Measurements from ENCODE around the gene SUPT3H. TPM values are rescaled to one million over a fixed set of nuclear protein-coding genes. Genes with fewer than 3 reads are reported as not detected.
"Not testable (repeated sequence)": the region's sequence is repeated elsewhere in the genome, so short reads cannot be mapped to it uniquely, and the experiment has no call there.

The SUPT3H gene
- polyA plus RNA-seq, 1 donor = 12.0 TPM

DNA sequence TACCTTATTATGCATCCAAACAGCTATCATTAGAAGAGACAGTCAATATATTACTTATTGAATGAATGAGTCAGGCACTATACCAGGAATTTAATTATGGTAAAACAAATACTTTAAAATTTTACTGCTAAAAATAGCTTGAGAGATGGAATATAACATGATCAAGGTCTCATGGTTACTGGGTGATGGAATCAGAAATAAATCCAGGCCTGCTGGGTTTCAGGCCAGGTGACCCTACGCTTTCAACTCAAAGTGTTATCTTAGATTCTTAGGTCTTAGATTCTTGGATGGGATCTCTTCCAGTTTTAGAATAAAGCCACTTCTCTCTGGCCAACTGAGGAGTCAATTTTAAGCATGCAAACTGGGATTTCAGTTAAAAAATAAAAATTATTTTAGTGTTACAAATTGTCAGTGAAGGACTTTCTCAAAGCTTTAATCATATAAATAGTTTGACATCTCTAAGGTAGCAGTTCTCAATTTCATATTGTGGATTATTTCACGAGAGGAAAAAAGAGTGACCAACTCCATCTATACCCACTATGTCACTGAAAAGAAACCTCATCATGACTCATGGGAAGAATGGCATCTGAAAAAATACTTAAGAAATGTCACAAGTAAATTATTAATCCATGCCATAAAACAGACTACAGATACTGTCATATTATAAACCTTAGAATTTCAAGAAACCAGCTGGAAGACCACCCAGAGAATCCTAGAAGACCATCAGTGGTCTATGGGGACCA is 333.1 kb downstream of the SUPT3H start:
- no peaks in the 10 kb centered on the region for H3K9me3 ChIP-seq (ENCODE audit: control insufficient read depth, low read depth, low read length)
- no peak overlapping the region for H3K27ac ChIP-seq (ENCODE audit: low read length)
- H3K27me3 ChIP-seq (ENCODE audit: control insufficient read depth, insufficient read depth, low read length) = no peaks in the 10 kb centered on the region
- H3K4me1 ChIP-seq (ENCODE audit: control insufficient read depth, insufficient read depth, low read length) = no peaks in the 10 kb centered on the region
- no peaks in the 10 kb centered on the region for H3K36me3 ChIP-seq (ENCODE audit: control insufficient read depth, insufficient read depth, low read length)
- DNase-seq = no peak
- no CpG with 5 or more reads among the region's 2 CpGs for WGBS (ENCODE audit: insufficient coverage, low lambda C conversion rate)
- H3K4me3 ChIP-seq (ENCODE audit: low read length) = no peak overlapping the region

- H3K4me1 ChIP-seq (ENCODE audit: control insufficient read depth, insufficient read depth, low read length) = no peaks in the 10 kb centered on the region
- no peaks in the 10 kb centered on the region for H3K36me3 ChIP-seq (ENCODE audit: control insufficient read depth, insufficient read depth, low read length)
- peak; percentile 4 to 53 for DNase-seq
- no peak overlapping the region for H3K27ac ChIP-seq (ENCODE audit: low read length)
- H3K9me3 ChIP-seq (ENCODE audit: control insufficient read depth, low read depth, low read length) = no peaks in the 10 kb centered on the region
- 14% methylated on average over 1 of the region's 2 CpGs for WGBS (ENCODE audit: insufficient coverage, low lambda C conversion rate)
- H3K4me3 ChIP-seq (ENCODE audit: low read length) = no peak overlapping the region
- no peaks in the 10 kb centered on the region for H3K27me3 ChIP-seq (ENCODE audit: control insufficient read depth, insufficient read depth, low read length)
These were observed 333.6 kb downstream of the SUPT3H start for GRCh38 chr6:45044086-45044485.

GRCh38 chr6:45042673-45043072 is 335.1 kb downstream of the SUPT3H start:
- DNase-seq; H3K27me3 ChIP-seq (ENCODE audit: control insufficient read depth, insufficient read depth, low read length); H3K4me3 ChIP-seq (ENCODE audit: low read length); H3K9me3 ChIP-seq (ENCODE audit: control insufficient read depth, low read depth, low read length); H3K36me3 ChIP-seq (ENCODE audit: control insufficient read depth, insufficient read depth, low read length); H3K4me1 ChIP-seq (ENCODE audit: control insufficient read depth, insufficient read depth, low read length); H3K27ac ChIP-seq (ENCODE audit: low read length): not testable (repeated sequence)
- no CpG with 5 or more reads among the region's 2 CpGs for WGBS (ENCODE audit: insufficient coverage, low lambda C conversion rate)

GRCh38 chr6:45038226-45038625 is 339.5 kb downstream of the SUPT3H start:
- DNase-seq = no peak
- no CpG with 5 or more reads among the region's 1 CpG for WGBS (ENCODE audit: insufficient coverage, low lambda C conversion rate)
- Histone ChIP-seq H3K4me1 (ENCODE audit: control insufficient read depth, insufficient read depth, low read length) (no peaks in the 10 kb centered on the region), H3K27me3 (ENCODE audit: control insufficient read depth, insufficient read depth, low read length) (no peaks in the 10 kb centered on the region), H3K27ac (ENCODE audit: low read length) (no peak overlapping the region), H3K4me3 (ENCODE audit: low read length) (no peak overlapping the region), H3K9me3 (ENCODE audit: control insufficient read depth, low read depth, low read length) (no peaks in the 10 kb centered on the region), H3K36me3 (ENCODE audit: control insufficient read depth, insufficient read depth, low read length) (no peaks in the 10 kb centered on the region)

DNA sequence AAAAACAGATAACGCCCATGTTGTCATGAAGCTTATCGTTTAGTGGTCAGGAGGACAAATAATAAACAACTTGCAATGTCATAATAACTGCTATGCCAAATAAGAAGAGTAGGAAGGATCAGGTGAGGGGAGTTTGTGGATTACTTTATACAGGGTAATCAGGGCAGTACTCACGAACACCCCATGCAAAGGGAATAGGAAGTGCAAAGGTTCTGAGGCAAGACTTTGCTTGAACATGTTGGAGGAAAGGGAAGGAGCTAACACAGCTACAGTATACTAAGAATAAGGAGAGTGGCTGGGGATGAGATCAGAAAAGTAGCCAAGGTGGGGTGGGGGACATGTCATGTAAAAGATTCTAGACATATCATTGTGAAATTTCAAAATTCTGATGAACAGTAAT is 341.6 kb downstream of the SUPT3H start:
- 84% methylated on average over 3 of the region's 3 CpGs for WGBS (ENCODE audit: insufficient coverage, low lambda C conversion rate)
- H3K9me3 ChIP-seq (ENCODE audit: control insufficient read depth, low read depth, low read length) = no peaks in the 10 kb centered on the region
- H3K27ac ChIP-seq (ENCODE audit: low read length) = no peak overlapping the region
- H3K27me3 ChIP-seq (ENCODE audit: control insufficient read depth, insufficient read depth, low read length) = no peaks in the 10 kb centered on the region
- no peak for DNase-seq
- no peak overlapping the region for H3K4me3 ChIP-seq (ENCODE audit: low read length)
- H3K4me1 ChIP-seq (ENCODE audit: control insufficient read depth, insufficient read depth, low read length) = peaks cover 14% of the 10 kb centered on the region
- no peaks in the 10 kb centered on the region for H3K36me3 ChIP-seq (ENCODE audit: control insufficient read depth, insufficient read depth, low read length)

- no peaks in the 10 kb centered on the region for H3K36me3 ChIP-seq (ENCODE audit: control insufficient read depth, insufficient read depth, low read length)
- H3K4me3 ChIP-seq (ENCODE audit: low read length) = no peak overlapping the region
- no CpG with 5 or more reads among the region's 2 CpGs for WGBS (ENCODE audit: insufficient coverage, low lambda C conversion rate)
- H3K27me3 ChIP-seq (ENCODE audit: control insufficient read depth, insufficient read depth, low read length) = no peaks in the 10 kb centered on the region
- peaks cover 3% of the 10 kb centered on the region for H3K9me3 ChIP-seq (ENCODE audit: control insufficient read depth, low read depth, low read length)
- DNase-seq = no peak
- peaks cover 14% of the 10 kb centered on the region for H3K4me1 ChIP-seq (ENCODE audit: control insufficient read depth, insufficient read depth, low read length)
- no peak overlapping the region for H3K27ac ChIP-seq (ENCODE audit: low read length)
These were observed 345.3 kb downstream of the SUPT3H start for GRCh38 chr6:45032426-45032825.

GRCh38 chr6:45031601-45032000 is 346.1 kb downstream of the SUPT3H start:
- Histone ChIP-seq H3K27ac (ENCODE audit: low read length) (no peak overlapping the region), H3K27me3 (ENCODE audit: control insufficient read depth, insufficient read depth, low read length) (no peaks in the 10 kb centered on the region), H3K4me1 (ENCODE audit: control insufficient read depth, insufficient read depth, low read length) (peaks cover 14% of the 10 kb centered on the region), H3K4me3 (ENCODE audit: low read length) (no peak overlapping the region), H3K9me3 (ENCODE audit: control insufficient read depth, low read depth, low read length) (peaks cover 9% of the 10 kb centered on the region), H3K36me3 (ENCODE audit: control insufficient read depth, insufficient read depth, low read length) (no peaks in the 10 kb centered on the region)
- WGBS (ENCODE audit: insufficient coverage, low lambda C conversion rate) = 100% methylated on average over 1 of the region's 1 CpG
- no peak for DNase-seq

GRCh38 chr6:45027126-45027525 is 350.6 kb downstream of the SUPT3H start:
- Histone ChIP-seq H3K27ac (ENCODE audit: low read length) (no peak overlapping the region), H3K4me3 (ENCODE audit: low read length) (no peak overlapping the region), H3K9me3 (ENCODE audit: control insufficient read depth, low read depth, low read length) (peaks cover 9% of the 10 kb centered on the region), H3K4me1 (ENCODE audit: control insufficient read depth, insufficient read depth, low read length) (peaks cover 6% of the 10 kb centered on the region), H3K36me3 (ENCODE audit: control insufficient read depth, insufficient read depth, low read length) (no peaks in the 10 kb centered on the region), H3K27me3 (ENCODE audit: control insufficient read depth, insufficient read depth, low read length) (no peaks in the 10 kb centered on the region)
- DNase-seq = no peak
- WGBS (ENCODE audit: insufficient coverage, low lambda C conversion rate) = 100% methylated on average over 2 of the region's 4 CpGs

DNA sequence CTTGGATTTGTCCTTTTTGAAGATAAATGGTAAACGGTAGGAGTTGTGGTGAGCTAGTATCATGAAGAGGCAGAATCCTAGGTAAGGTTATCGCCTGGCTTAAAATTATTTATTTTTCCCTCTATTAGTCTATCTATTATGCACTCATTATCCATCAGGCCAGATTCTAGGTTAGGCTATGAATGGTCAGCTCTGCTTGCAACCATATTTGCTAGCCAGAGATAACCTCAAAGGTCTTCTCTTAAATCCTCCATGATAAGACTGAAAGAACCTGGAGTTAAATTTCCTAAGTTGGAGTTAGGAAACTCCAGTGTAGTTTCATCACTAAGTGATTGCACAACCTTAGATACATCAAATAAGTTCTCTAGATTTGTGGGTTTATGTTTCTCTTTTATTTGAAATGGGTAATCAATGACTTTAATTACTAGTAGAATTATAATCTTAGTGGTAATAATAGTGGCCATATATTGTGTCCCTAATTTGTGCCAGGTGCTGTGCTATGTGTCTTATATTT is 351.7 kb downstream of the SUPT3H start:
- DNase-seq = no peak
- Histone ChIP-seq H3K36me3 (ENCODE audit: control insufficient read depth, insufficient read depth, low read length) (no peaks in the 10 kb centered on the region), H3K27me3 (ENCODE audit: control insufficient read depth, insufficient read depth, low read length) (no peaks in the 10 kb centered on the region), H3K9me3 (ENCODE audit: control insufficient read depth, low read depth, low read length) (peaks cover 9% of the 10 kb centered on the region), H3K4me3 (ENCODE audit: low read length) (no peak overlapping the region), H3K4me1 (ENCODE audit: control insufficient read depth, insufficient read depth, low read length) (no peaks in the 10 kb centered on the region), H3K27ac (ENCODE audit: low read length) (no peak overlapping the region)
- no CpG with 5 or more reads among the region's 2 CpGs for WGBS (ENCODE audit: insufficient coverage, low lambda C conversion rate)

- no peaks in the 10 kb centered on the region for H3K36me3 ChIP-seq (ENCODE audit: control insufficient read depth, insufficient read depth, low read length)
- H3K4me3 ChIP-seq (ENCODE audit: low read length) = no peak overlapping the region
- no peaks in the 10 kb centered on the region for H3K27me3 ChIP-seq (ENCODE audit: control insufficient read depth, insufficient read depth, low read length)
- 100% methylated on average over 1 of the region's 3 CpGs for WGBS (ENCODE audit: insufficient coverage, low lambda C conversion rate)
- no peak overlapping the region for H3K27ac ChIP-seq (ENCODE audit: low read length)
- DNase-seq = no peak
- no peaks in the 10 kb centered on the region for H3K4me1 ChIP-seq (ENCODE audit: control insufficient read depth, insufficient read depth, low read length)
- peaks cover 9% of the 10 kb centered on the region for H3K9me3 ChIP-seq (ENCODE audit: control insufficient read depth, low read depth, low read length)
These were observed 353.1 kb downstream of the SUPT3H start for GRCh38 chr6:45024610-45025009.

- Histone ChIP-seq H3K27ac (ENCODE audit: low read length) (no peak overlapping the region), H3K27me3 (ENCODE audit: control insufficient read depth, insufficient read depth, low read length) (no peaks in the 10 kb centered on the region), H3K9me3 (ENCODE audit: control insufficient read depth, low read depth, low read length) (no peaks in the 10 kb centered on the region), H3K4me3 (ENCODE audit: low read length) (no peak overlapping the region), H3K4me1 (ENCODE audit: control insufficient read depth, insufficient read depth, low read length) (no peaks in the 10 kb centered on the region), H3K36me3 (ENCODE audit: control insufficient read depth, insufficient read depth, low read length) (no peaks in the 10 kb centered on the region)
- WGBS (ENCODE audit: insufficient coverage, low lambda C conversion rate) = no CpG with 5 or more reads among the region's 2 CpGs
- DNase-seq = no peak
These were observed 356.1 kb downstream of the SUPT3H start for GRCh38 chr6:45021676-45022075.

Measured in large intestine (tissue), 3 donors.